CD14-positive monocyte (primary cell): ENCODE data around the gene BSN. TPM values are rescaled to one million over a fixed set of nuclear protein-coding genes. Genes with fewer than 3 reads are reported as not detected.
A peak's percentile ranks its signal among the peaks of the same experiment; 100 is the strongest.

Experiments used
- DNase-seq, 3 donors: peaks; one replicate each; pipeline ENCODE4 v3.0.0-alpha.2; 2011 to 2022
- H2AFZ ChIP-seq: 2 replicates; pipeline ENCODE4 v1.6.0; 2012; ENCODE audit warnings: mild to moderate bottlenecking, low read depth, low read length, inconsistent platforms; ENCODE audit not compliant: insufficient read depth, poor library complexity, severe bottlenecking
- H3K27ac ChIP-seq, 2 donors: 1 replicate in 1 of 2; 2 replicates in 1 of 2; pipeline ENCODE4 v1.5.1; 2012 to 2013; ENCODE audit warnings: low read length in 2 of 2, control low read depth in 1 of 2, inconsistent platforms in 1 of 2, low read depth in 1 of 2, mild to moderate bottlenecking in 1 of 2
- H3K27me3 ChIP-seq, 2 donors: one replicate each; pipeline versions ENCODE4 v1.6.0 to v1.6.1; 2011 to 2013; ENCODE audit warnings: low read length in 2 of 2; ENCODE audit not compliant: control insufficient read depth in 2 of 2, insufficient read depth in 2 of 2
- H3K36me3 ChIP-seq, 2 donors: replicated peaks in 1 of 2; 1 replicate in 1 of 2; 2 replicates in 1 of 2; pipeline versions ENCODE4 v1.5.1 to v1.6.1; 2012 to 2013; ENCODE audit warnings: low read length in 2 of 2, control low read depth in 1 of 2, inconsistent platforms in 1 of 2, mild to moderate bottlenecking in 1 of 2; ENCODE audit not compliant: insufficient read depth in 2 of 2, control insufficient read depth in 1 of 2
- H3K4me1 ChIP-seq, 2 donors: 1 replicate in 1 of 2; 2 replicates in 1 of 2; pipeline versions ENCODE4 v1.5.1 to v1.6.1; 2012 to 2013; ENCODE audit warnings: low read length in 2 of 2, control low read depth in 1 of 2, inconsistent platforms in 1 of 2, mild to moderate bottlenecking in 1 of 2, moderate library complexity in 1 of 2; ENCODE audit not compliant: insufficient read depth in 2 of 2, control insufficient read depth in 1 of 2
- H3K4me2 ChIP-seq: replicated peaks from 2 replicates; pipeline ENCODE3; 2012; ENCODE audit warnings: low read length, moderate library complexity, mild to moderate bottlenecking; ENCODE audit not compliant: poor library complexity, severe bottlenecking; ENCODE audit errors: extremely low read depth
- H3K4me3 ChIP-seq, 3 experiments: fragments of 200-600 bp in 1 of 3; sonication (generic) in 1 of 3; replicated peaks in 1 of 3; 1 replicate in 2 of 3; 2 replicates in 1 of 3; pipeline ENCODE4 v1.5.1; 2011 to 2013; ENCODE audit warnings: low read length in 3 of 3, mild to moderate bottlenecking in 3 of 3, control low read depth in 2 of 3, low read depth in 2 of 3, inconsistent platforms in 1 of 3, moderate library complexity in 1 of 3
- H3K79me2 ChIP-seq: 2 replicates; pipeline ENCODE4 v1.6.0; 2012; ENCODE audit warnings: mild to moderate bottlenecking, control low read depth, inconsistent platforms, low read length, moderate library complexity; ENCODE audit not compliant: insufficient read depth
- H3K9ac ChIP-seq: 2 replicates; pipeline ENCODE4 v1.6.0; 2017; ENCODE audit warnings: low read length, mild to moderate bottlenecking; ENCODE audit not compliant: insufficient read depth, poor library complexity, severe bottlenecking
- H3K9me3 ChIP-seq, 2 donors: replicated peaks in 1 of 2; 1 replicate in 1 of 2; 2 replicates in 1 of 2; pipeline versions ENCODE4 v1.5.1 to v1.6.1; 2012 to 2013; ENCODE audit warnings: low read length in 2 of 2, control low read depth in 1 of 2; ENCODE audit not compliant: control insufficient read depth in 1 of 2, insufficient read depth in 1 of 2
- H4K20me1 ChIP-seq: 2 replicates; pipeline ENCODE4 v1.6.0; 2012; ENCODE audit warnings: mild to moderate bottlenecking, low read length, control low read depth, moderate library complexity; ENCODE audit not compliant: insufficient read depth
- H3K27ac Mint-ChIP-seq, 7 donors: one replicate each; pipeline ENCODE4 v1.8.0; 2020; ENCODE audit warnings: mild to moderate bottlenecking in 7 of 7, mixed read lengths in 7 of 7, moderate library complexity in 6 of 7, inconsistent platforms in 2 of 7
- H3K27me3 Mint-ChIP-seq, 3 donors: one replicate each; pipeline ENCODE4 v1.8.0; 2021 to 2022; ENCODE audit warnings: low read depth in 3 of 3, mild to moderate bottlenecking in 3 of 3, mixed read lengths in 3 of 3, moderate library complexity in 3 of 3, inconsistent platforms in 1 of 3
- H3K36me3 Mint-ChIP-seq, 2 donors: one replicate each; pipeline ENCODE4 v1.8.0; 2020; ENCODE audit warnings: mixed read lengths in 2 of 2, inconsistent platforms in 1 of 2, mild to moderate bottlenecking in 1 of 2
- H3K4me1 Mint-ChIP-seq: one replicate; pipeline ENCODE4 v1.8.0; 2020; ENCODE audit warnings: mild to moderate bottlenecking, mixed read lengths
- H3K4me3 Mint-ChIP-seq, 2 donors: one replicate each; pipeline ENCODE4 v1.8.0; 2020; ENCODE audit warnings: mild to moderate bottlenecking in 2 of 2, mixed read lengths in 2 of 2, moderate library complexity in 1 of 2
- H3K9me3 Mint-ChIP-seq, 7 donors: one replicate each; pipeline ENCODE4 v1.8.0; 2020 to 2022; ENCODE audit warnings: mixed read lengths in 7 of 7, mild to moderate bottlenecking in 6 of 7, moderate library complexity in 6 of 7, inconsistent platforms in 2 of 7
- WGBS: methylation state at CpG from one replicate; pipeline ENCODE4 v1.1.5; 2013; ENCODE audit warnings: missing lambda C conversion rate; ENCODE audit not compliant: insufficient coverage; 5-methylcytosine and 5-hydroxymethylcytosine counted together
- intact Hi-C, 2 donors: fragments of 100-400 bp; cut with micrococcal nuclease; formaldehyde crosslinking; loops; one replicate each; pipeline versions ENCODE4 v1.15.0 to v1.15.1; 2023
- polyA plus RNA-seq, 3 donors: library from polyadenylated mRNA; depleted of rRNA in 1 of 3; unstranded in 2 of 3; stranded (reverse) in 1 of 3; fragments of 300-500 nt in 2 of 3; fragments of >200 nt in 1 of 3; fragmentation: Illumina TruSeq in 2 of 3; gene quantifications; 1 replicate in 2 of 3; 2 replicates in 1 of 3; pipeline ENCODE4 v1.2.3, GENCODE V29; 2012 to 2021
- TF ChIP-seq, protein P1 (sequence below): fragments of 200-600 bp; IDR thresholded peaks from one replicate; pipeline ENCODE4 v1.8.0; 2022; ENCODE audit warnings: antibody characterized with exemption, mild to moderate bottlenecking

The BSN gene
- polyA plus RNA-seq, 3 donors, result not detected

DNA sequence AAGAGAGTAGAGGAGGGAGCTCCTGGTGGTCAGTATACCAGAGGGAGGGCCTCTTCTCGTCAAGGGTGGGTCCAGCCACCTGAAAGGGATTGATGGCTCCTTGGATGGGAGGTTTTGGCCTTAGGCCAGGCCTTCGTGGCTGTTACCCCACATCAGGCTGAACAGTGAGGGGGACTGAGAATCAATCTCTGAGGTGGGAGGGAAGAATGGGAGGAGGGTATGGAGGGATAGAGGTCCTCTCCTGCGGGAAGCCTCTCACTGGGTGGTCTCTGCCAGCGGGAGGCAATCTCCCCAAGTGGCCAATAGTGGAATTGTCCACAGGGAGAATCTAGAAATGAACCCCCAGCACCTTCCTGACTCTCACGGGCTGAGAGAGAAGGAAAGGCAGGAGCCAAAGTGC, 53.5 kb downstream of the BSN start:
- no peaks in the 10 kb centered on the region for H3K79me2 ChIP-seq
- H3K4me2 ChIP-seq, result no peak overlapping the region
- no peak overlapping the region for H2AFZ ChIP-seq
- intact Hi-C loops, result no loop called here
- H3K36me3 Mint-ChIP-seq, result no peaks in the 10 kb centered on the region
- 58% methylated on average over 2 of the region's 5 CpGs for WGBS
- H3K27ac Mint-ChIP-seq, result no peak overlapping the region
- no peaks in the 10 kb centered on the region for H3K4me1 Mint-ChIP-seq
- H3K27me3 Mint-ChIP-seq, result peaks cover 0 to 3% (median 2%) of the 10 kb centered on the region in 3 donors
- H4K20me1 ChIP-seq, result no peaks in the 10 kb centered on the region
- H3K4me1 ChIP-seq, result no peaks in the 10 kb centered on the region
- H3K27ac ChIP-seq, result no peak overlapping the region
- no peaks in the 10 kb centered on the region for H3K36me3 ChIP-seq
- no peaks in the 10 kb centered on the region for H3K27me3 ChIP-seq
- H3K9me3 Mint-ChIP-seq, result peaks cover 2 to 4% (median 3%) of the 10 kb centered on the region in 7 donors
- no peak for DNase-seq
- no peak overlapping the region for H3K4me3 ChIP-seq
- TF ChIP-seq, protein P1, sequence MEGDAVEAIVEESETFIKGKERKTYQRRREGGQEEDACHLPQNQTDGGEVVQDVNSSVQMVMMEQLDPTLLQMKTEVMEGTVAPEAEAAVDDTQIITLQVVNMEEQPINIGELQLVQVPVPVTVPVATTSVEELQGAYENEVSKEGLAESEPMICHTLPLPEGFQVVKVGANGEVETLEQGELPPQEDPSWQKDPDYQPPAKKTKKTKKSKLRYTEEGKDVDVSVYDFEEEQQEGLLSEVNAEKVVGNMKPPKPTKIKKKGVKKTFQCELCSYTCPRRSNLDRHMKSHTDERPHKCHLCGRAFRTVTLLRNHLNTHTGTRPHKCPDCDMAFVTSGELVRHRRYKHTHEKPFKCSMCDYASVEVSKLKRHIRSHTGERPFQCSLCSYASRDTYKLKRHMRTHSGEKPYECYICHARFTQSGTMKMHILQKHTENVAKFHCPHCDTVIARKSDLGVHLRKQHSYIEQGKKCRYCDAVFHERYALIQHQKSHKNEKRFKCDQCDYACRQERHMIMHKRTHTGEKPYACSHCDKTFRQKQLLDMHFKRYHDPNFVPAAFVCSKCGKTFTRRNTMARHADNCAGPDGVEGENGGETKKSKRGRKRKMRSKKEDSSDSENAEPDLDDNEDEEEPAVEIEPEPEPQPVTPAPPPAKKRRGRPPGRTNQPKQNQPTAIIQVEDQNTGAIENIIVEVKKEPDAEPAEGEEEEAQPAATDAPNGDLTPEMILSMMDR, result peak; percentile 34
- no peak overlapping the region for H3K9ac ChIP-seq
- H3K4me3 Mint-ChIP-seq, result no peak overlapping the region
- H3K9me3 ChIP-seq, result peaks cover 0 to 3% of the 10 kb centered on the region in 2 donors

DNA sequence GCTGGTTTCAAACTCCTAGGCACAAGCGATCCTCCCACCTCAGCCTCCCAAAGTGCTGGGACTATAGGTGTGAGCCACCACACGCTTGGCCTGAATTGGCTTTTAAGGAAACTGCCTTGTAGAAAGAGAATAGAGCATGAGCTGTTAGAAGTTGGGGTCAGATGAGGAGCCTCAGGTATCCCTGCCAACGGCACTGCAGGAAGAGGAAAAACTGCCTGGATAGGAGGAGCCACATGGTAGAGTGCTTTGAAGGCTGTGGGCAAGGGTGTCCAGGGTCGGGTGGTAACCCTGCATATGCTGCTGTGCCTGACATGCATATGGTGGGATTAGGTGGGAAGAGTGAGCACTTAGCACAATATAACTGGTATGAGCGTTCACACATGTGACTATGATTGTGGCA, 55.0 kb downstream of the BSN start:
- no peaks in the 10 kb centered on the region for H3K4me1 Mint-ChIP-seq
- WGBS, result 95% methylated on average over 3 of the region's 5 CpGs

More for the DNA sequence above, 55.0 kb downstream of the BSN start:
- no peak overlapping the region for H3K4me3 Mint-ChIP-seq
- no peak overlapping the region for H3K4me3 ChIP-seq
- H3K27ac ChIP-seq, result no peak overlapping the region
- peaks cover 0 to 3% of the 10 kb centered on the region in 2 donors for H3K9me3 ChIP-seq
- no peak overlapping the region for H3K9ac ChIP-seq
- H2AFZ ChIP-seq, result no peak overlapping the region
- H3K36me3 Mint-ChIP-seq, result no peaks in the 10 kb centered on the region
- H3K9me3 Mint-ChIP-seq, result peaks cover 2 to 10% (median 5%) of the 10 kb centered on the region in 7 donors
- no peaks in the 10 kb centered on the region for H4K20me1 ChIP-seq
- intact Hi-C loops, result no loop called here
- H3K4me1 ChIP-seq, result no peaks in the 10 kb centered on the region
- no peaks in the 10 kb centered on the region for H3K36me3 ChIP-seq
- no peak for DNase-seq
- H3K79me2 ChIP-seq, result no peaks in the 10 kb centered on the region
- peaks cover 0 to 4% (median 3%) of the 10 kb centered on the region in 3 donors for H3K27me3 Mint-ChIP-seq
- H3K27me3 ChIP-seq, result no peaks in the 10 kb centered on the region
- no peak overlapping the region for H3K4me2 ChIP-seq
- H3K27ac Mint-ChIP-seq, result no peak overlapping the region
- TF ChIP-seq, protein P1, result no peak
